ENCODE measurements around the gene RNF144A.

The RNF144A gene

DNA sequence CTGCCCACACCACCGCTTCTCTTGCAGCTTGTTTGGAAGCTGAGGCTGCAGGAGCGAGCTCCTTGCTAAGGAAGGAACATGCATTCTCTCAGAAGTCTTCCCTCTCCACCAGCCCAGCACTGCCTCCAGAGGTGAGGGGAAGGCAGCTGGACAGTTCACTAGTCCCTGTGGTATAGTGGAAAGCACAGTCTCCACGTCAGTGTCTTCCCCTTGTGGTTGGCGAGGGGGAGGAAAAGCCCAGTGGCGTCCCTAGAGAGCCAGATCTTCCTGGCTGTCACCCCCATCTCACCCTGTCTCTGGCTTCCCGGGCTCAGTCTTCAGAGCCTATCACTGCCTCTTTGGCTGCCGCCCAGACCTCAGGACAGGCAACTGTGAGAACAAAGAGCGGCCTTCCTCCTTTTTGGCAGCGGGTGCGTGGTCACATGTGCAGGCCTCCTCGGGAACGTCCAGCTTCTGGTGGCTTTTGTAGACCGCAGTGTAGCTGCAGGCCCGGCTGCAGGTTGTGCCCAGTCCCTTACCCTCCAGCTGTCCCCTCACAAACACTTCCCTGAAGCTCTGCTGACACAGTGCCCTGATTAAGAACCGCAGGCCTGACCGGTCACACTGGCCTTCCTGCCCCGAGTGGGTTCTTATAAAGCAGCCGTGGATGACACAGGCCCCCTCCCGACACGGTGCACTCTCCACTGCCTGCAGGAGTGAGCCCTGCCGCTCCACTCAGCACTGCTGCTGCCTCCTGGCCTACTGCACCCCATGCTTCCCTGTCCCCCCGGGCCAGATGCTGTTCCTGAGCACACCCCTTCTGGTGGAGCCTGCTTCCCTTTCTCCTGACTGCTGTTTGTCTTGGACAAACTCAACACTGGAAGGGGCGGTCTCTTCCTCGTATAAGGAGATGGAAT lies 90.9 kb downstream of the RNF144A start:
- no peak for DNase-seq (ENCODE audit: low read depth in 3 of 3)

DNA sequence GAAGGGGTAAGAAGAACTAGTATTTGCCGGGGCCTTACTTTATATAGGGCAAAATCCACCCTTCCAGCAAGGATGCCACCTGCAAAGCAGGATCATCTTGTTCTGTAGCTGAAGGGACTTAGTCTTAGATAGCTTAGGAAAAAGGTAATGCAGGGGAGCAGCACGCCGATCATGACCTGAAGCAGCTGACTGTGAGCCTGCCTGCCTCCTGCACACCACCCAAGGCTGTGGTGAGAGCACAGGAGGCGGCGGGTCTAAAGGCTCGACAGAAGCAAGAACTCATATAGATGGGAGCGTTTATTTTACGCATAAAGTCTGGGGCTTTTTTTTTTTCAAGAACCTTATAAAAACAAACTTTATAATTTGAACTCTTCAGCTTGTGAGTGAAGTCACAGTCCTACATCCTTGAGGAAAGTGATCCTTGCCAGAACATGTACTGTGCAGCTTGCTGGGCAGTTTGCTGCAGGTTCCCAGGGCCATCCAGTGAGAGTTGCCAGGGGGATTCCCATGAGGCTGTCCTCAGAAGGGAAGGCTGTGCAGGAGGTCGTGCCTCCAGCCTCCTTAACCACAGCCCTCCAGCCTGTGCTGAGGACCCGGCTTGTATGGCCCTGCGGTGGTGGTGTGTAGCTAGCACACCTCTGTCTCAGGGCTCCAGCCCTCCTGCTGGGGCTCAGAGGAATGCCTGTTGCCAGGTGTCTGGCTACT lies 92.1 kb downstream of the RNF144A start:
- DNase-seq (ENCODE audit: low read depth in 3 of 3) = no peak

- no peak for DNase-seq (ENCODE audit: low read depth in 3 of 3)
These were observed 93.3 kb downstream of the RNF144A start for GRCh38 chr2:7010391-7011054.

DNA sequence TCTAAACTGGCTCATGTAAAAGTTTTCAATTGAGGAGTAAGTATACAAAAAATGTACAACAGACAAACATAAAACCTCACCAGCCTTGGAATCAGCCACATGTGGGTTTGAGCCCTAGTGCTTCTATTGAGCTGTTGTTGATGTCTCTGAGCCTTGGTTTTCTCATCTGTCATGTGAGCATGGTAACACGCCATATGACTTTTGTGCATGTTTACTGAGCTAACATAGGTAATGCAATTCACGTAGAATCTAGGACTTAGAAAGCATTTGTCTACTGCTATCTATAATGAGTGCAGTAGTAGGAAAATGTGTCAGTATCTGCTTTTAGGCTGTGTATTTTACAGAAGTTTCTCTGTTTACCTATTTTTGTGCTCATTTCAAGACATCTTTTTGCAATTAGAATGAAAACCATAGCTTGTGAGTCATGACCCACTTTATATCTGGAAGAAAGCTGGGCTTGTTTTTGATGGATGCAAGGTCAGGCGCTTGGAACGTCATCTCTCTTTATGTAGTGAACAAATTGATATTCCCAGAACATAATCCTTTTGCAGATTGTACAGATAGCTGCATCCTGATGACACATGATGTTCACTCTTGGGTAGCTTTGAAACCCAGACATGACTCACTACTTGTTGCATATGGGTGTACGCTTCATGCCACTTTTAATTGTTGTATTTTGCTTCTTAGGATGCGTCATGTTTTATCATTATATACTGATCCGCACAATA lies 94.3 kb downstream of the RNF144A start:
- no peak for DNase-seq (ENCODE audit: low read depth in 3 of 3)

GRCh38 chr2:7012141-7012764 lies 95.0 kb downstream of the RNF144A start:
- no peak for DNase-seq (ENCODE audit: low read depth in 3 of 3)

DNA sequence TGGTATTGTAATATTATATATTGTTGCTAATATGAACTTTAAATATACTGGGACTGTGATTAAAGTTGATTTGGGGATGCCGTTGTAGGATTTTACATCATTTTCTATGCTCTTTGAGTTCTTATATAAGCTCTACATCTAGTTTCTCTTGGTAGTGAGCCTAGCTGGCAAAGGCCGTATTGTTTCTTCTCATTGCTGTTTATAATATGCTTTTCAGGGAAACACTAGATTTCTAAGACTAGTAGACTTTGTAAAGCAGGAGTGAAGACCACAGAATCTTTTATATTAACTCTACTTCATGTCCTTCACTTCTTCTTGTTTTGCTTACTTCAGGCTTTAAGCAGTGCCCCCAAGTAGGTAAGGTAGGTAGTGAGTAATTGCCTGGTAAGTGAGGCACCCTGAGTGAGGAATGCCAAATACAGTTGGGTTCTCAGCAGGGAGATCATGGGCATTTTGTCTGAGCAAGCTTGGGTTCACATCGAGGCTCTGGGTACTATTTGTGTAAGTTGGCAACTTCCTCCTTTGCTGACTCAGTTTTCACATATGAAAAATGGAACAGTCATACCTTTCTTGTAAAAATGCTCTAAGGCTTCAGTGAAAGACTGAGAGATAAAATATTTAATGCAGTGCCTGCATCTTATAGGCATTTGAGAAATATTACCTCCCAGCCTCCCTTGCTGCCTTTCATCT lies 96.4 kb downstream of the RNF144A start:
- no peak for DNase-seq (ENCODE audit: low read depth in 3 of 3)

- DNase-seq (ENCODE audit: low read depth in 3 of 3) = no peak
These were observed 97.0 kb downstream of the RNF144A start for GRCh38 chr2:7014174-7014640.

DNA sequence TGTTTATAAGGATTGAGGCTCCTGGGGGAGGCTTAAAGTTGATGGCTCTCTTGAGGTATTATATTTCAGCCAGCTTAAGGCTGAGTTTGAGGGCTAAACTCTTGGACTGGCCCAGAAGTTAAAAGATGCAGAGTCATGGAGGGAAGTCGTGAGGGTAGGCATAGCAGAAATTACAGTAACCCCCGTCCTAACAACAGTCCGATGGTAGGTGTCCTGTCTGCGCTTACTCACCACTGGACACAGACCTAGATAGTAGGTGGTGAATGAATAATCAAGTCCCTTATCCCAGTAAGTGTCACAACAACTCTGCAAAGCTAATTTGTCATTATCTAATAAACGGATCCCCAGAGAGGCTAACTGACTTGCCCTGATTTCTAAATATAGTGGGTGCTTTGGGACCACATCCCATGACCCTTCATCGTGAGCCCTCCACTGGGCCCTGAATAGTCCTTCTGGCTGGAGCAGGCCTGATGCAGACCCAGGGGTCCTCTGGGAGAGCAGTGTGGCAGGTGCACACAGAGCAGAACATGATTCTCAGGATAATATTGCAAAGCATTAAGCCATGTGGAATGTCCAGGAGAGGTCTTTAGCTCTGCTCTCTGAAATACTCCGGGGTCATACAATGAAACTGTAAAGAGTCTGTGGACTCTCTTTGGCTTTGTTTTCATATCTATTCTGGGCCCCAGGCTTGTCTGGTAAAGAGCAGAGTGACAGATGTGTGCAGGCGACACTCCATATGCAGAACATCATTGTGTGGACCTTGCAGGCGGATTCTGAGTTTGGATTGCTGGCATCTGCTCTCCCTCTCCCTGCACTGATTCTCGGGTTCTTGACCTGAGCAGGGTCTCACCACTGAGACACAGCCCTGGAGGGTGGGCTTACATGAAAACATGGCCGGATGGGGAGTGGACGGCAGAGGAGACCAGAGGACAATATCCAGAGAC lies 98.1 kb downstream of the RNF144A start:
- DNase-seq (ENCODE audit: low read depth in 3 of 3) = no peak

DNA sequence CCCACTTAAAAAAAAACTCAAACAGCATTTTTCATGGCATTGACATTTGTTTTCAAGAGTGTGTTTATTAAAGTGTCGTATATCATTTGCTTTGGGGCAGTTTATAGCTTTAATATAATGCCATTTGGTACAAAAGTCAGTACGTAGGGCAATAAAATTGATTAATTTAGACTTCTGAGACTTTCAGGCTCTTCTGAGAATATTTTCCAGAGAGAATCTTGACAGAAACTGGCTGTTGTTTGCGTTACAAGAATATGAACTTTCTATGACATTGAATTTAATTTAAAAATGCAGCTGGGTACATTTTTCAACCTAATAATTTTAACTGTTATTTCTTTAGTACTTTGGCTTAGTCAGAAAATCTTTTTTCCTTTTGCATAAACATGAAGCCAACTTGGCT lies 98.9 kb downstream of the RNF144A start:
- DNase-seq (ENCODE audit: low read depth in 3 of 3) = no peak

GRCh38 chr2:7016601-7017211 lies 99.5 kb downstream of the RNF144A start:
- DNase-seq (ENCODE audit: low read depth in 3 of 3) = no peak

- no peak for DNase-seq (ENCODE audit: low read depth in 3 of 3)
These were observed 100.6 kb downstream of the RNF144A start for GRCh38 chr2:7017671-7018281.

DNA sequence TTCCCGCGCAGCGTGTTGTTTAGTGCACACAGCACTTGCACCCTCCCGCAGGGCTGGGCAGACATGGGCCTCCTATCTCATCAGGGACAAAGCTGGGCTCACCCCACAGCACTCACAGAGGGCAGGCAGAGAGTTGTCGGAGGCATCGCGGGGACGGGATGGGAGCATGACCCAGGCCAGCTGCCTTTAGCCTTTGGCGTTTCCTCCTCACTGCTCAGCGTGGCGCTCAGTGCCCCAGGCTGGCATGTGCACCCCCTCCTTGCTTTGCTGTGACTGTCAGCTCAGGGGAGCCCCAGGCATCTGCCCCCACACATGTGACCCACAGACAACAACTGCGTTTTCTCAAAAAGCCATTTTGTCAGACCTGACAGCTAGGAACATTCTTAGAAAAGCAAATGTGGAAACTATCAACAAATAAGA lies 101.1 kb downstream of the RNF144A start:
- no peak for DNase-seq (ENCODE audit: low read depth in 3 of 3)

DNA sequence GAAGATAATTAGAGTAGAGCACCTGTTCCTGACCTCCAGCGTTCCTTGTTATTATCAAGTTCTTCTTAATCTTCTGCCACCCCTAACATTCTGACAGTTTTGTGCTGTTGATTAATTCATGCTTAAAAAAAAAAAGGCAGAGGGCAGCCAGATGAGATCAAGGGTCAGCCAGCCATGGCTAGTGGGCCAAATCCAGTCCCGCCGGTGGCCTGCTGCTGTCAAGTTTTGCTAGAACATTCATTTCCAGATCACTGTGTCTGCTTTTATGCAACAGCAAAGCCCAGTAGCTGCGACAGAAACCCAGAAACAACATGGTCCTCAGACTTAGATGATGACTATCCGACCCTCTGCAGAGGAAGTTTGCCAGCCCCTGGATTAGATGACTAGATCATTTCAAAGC lies 101.6 kb downstream of the RNF144A start:
- DNase-seq (ENCODE audit: low read depth in 3 of 3) = no peak

- no peak for DNase-seq (ENCODE audit: low read depth in 3 of 3)
These were observed 102.0 kb downstream of the RNF144A start for GRCh38 chr2:7019191-7019590.

GRCh38 chr2:7020059-7020458 lies 102.8 kb downstream of the RNF144A start:
- no peak for DNase-seq (ENCODE audit: low read depth in 3 of 3)

DNA sequence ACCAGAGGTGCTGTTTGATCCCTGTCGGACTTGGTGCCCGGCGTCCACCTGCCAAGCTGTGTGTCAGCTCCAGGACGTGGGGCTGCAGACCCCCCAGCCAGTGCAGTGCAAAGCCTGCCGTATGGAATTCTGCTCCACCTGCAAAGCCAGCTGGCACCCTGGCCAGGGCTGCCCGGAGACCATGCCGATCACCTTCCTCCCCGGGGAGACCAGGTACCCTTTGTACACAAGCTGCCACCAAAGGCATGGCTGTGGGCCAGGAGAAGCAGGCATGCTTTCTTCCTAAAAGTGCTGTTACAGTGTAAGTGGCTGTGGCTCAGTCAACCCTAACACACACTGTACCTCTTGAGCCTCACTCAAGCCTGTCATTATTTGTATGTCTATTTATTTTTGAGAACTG lies 103.3 kb downstream of the RNF144A start:
- DNase-seq (ENCODE audit: low read depth in 3 of 3) = no peak

GRCh38 chr2:7020939-7021470 lies 103.8 kb downstream of the RNF144A start:
- no peak for DNase-seq (ENCODE audit: low read depth in 3 of 3)

All from stimulated activated CD4-positive, alpha-beta T cell treated with anti-CD3 and anti-CD28 coated beads, TNF-alpha, amount 100 ng/mL, for 48 hours (primary cell).